ENCODE measurements around the gene TPP1. TPM values are rescaled to one million over a fixed set of nuclear protein-coding genes. Genes with fewer than 3 reads are reported as not detected.

Gene TPP1
- total RNA-seq (2014; rRNA removed) = 21.6 and 48.3 TPM in 2 replicates
- percentile 83 among the genes with signal in this experiment for Bru-seq, nascent RNA
- BruChase-seq, experiment 1, labeled RNA remaining after a 6-hour chase = percentile 93 among the genes with signal in this experiment
- percentile 95 among the genes with signal in this experiment for BruChase-seq, experiment 2, labeled RNA remaining after a 2-hour chase
- long read RNA-seq, transcript TPP1-207 (5 exons, 757 nt) = minor isoform, 7 of 160 reads
- long read RNA-seq, transcript TPP1-201 (13 exons, 3,560 nt) = major isoform, 46 of 160 reads
- long read RNA-seq, partial matches to known transcripts = 59 of 160 reads
- long read RNA-seq, other reads (novel, unspliced or antisense) = 38 of 160 reads

GRCh38 chr11:6619004-6619745 lies at the start of gene TPP1:
Gene TPP1 (minus strand): TSS chr11:6619422. CDS start chr11:6619400, 22 bp downstream.
- Histone ChIP-seq H3K9me3 (ENCODE audit: low read length) (no peaks in the 10 kb centered on the region), H3K36me3 (ENCODE audit: low read depth, low read length) (no peaks in the 10 kb centered on the region), H3K79me2 (ENCODE audit: low read length) (peaks cover 3% of the 10 kb centered on the region; the same call in 1 of the 2 replicates), H3K9me2 (replicated peaks; ENCODE audit: low read length) (no peaks in the 10 kb centered on the region), H3K9ac (ENCODE audit: low read length) (peak within 1 kb of the TSS; percentile 67), H3K4me2 (ENCODE audit: low read length) (peak within 1 kb of the TSS; percentile 98), H3F3A (ENCODE audit: low read length, unreplicated experiment) (no peaks in the 10 kb centered on the region), H2AFZ (ENCODE audit: low read length) (peak within 1 kb of the TSS; percentile 85), H3K4me1 (ENCODE audit: insufficient read depth, low read length) (peaks cover 14% of the 10 kb centered on the region), H3K27ac (ENCODE audit: low read length) (0 out of 2 replicates have a peak within 1 kb of the TSS, but pooled peaks have one; percentile 1), H3K4me3 (ENCODE audit: low read length) (peak within 1 kb of the TSS; percentile 79), H4K20me1 (ENCODE audit: low read length) (no peaks in the 10 kb centered on the region), H3K27me3 (ENCODE audit: low read length) (no peaks in the 10 kb centered on the region)
- ATAC-seq (peak; percentile 90), DNase-seq (peak; percentile 93)
- intact Hi-C loops (cut with micrococcal nuclease) = loop anchor here (2.0 kb wide), 1 partner anchor 84 kb away; no protein-coding TSS in a partner anchor
- TF ChIP-seq CTCF (conservative IDR thresholded peaks at IDR 0.05; ENCODE audit: low read depth, low read length) = no peak
- no peak for TF ChIP-seq EZH2 (IDR thresholded peaks at IDR 0.05; ENCODE audit: low read length, unreplicated experiment)
- TF ChIP-seq EZH2phosphoT487 (IDR thresholded peaks at IDR 0.05; ENCODE audit: borderline replicate concordance, low read length) = no peak
- ChIA-PET POLR2A (ENCODE audit: unreplicated experiment) (interaction anchor here (0.6 to 0.8 kb wide), 3 partner anchors 9 to 387 kb away, joined by 5 to 7 read pairs (median 7); partner anchors contain the start of gene MRPL17), CTCF (interaction anchor here (0.6 to 1.2 kb wide), 3 partner anchors 64 to 136 kb away, joined by 3 to 4 read pairs (median 4); partner anchors contain the start of gene MRPL17)
- TSS peak; percentile 55 for BruUV-seq (replicated peaks)

GRCh38 chr11:6667733-6668374 lies 48.6 kb upstream of the TPP1 start:
- Histone ChIP-seq H3K4me3 (ENCODE audit: low read length) (no peak overlapping the region), H3K79me2 (ENCODE audit: low read length) (no peaks in the 10 kb centered on the region), H3K36me3 (ENCODE audit: low read depth, low read length) (no peaks in the 10 kb centered on the region), H3K4me2 (ENCODE audit: low read length) (no peak overlapping the region), H3K4me1 (ENCODE audit: insufficient read depth, low read length) (no peaks in the 10 kb centered on the region), H3K27ac (ENCODE audit: low read length) (no peak overlapping the region), H3K27me3 (ENCODE audit: low read length) (no peaks in the 10 kb centered on the region), H3K9me2 (replicated peaks; ENCODE audit: low read length) (no peaks in the 10 kb centered on the region), H3K9ac (ENCODE audit: low read length) (no peak overlapping the region), H3F3A (ENCODE audit: low read length, unreplicated experiment) (no peaks in the 10 kb centered on the region), H4K20me1 (ENCODE audit: low read length) (no peaks in the 10 kb centered on the region), H2AFZ (ENCODE audit: low read length) (no peak overlapping the region), H3K9me3 (ENCODE audit: low read length) (no peaks in the 10 kb centered on the region)
- no TSS peak for BruUV-seq (replicated peaks)
- CTCF ChIA-PET = interaction anchor here (0.7 to 1.6 kb wide), 3 partner anchors 18 to 186 kb away, joined by 3 to 8 read pairs (median 4); partner anchors contain the start of gene TIMM10B
- ATAC-seq (peak; percentile 56), DNase-seq (peak; percentile 52)
- TF ChIP-seq CTCF (conservative IDR thresholded peaks at IDR 0.05; ENCODE audit: low read depth, low read length) = peak; percentile 61
- TF ChIP-seq EZH2phosphoT487 (IDR thresholded peaks at IDR 0.05; ENCODE audit: borderline replicate concordance, low read length) = no peak
- intact Hi-C loops (cut with micrococcal nuclease) = loop anchor here (5.0 kb wide), 3 partner anchors 56 to 231 kb away; partner anchors contain the start of gene TAF10
- POLR2A ChIA-PET (ENCODE audit: unreplicated experiment) = no interaction called here

Data from PC-3 (cell line).